PFSK-1 (cell line): ENCODE data around the gene ZNF366.

Experiments used
- POLR2AphosphoS5 ChIP-seq: IDR thresholded peaks from 2 replicates; pipeline ENCODE4 v1.6.1; 2012; ENCODE audit warnings: low read depth, mild to moderate bottlenecking, control low read depth, low read length, moderate library complexity
- SIN3A ChIP-seq: IDR thresholded peaks from 2 replicates; pipeline ENCODE4 v1.6.1; 2012; ENCODE audit warnings: mild to moderate bottlenecking, low read length, moderate library complexity, borderline replicate concordance; ENCODE audit not compliant: insufficient read depth
- TAF1 ChIP-seq: IDR thresholded peaks from 2 replicates; pipeline ENCODE4 v1.6.1; 2012; ENCODE audit warnings: low read length, control low read depth, borderline replicate concordance; ENCODE audit not compliant: insufficient read depth
- TF ChIP-seq, protein P1 (sequence below), 2 experiments: IDR thresholded peaks; 2 replicates each; pipeline versions ENCODE4 v1.6.1 to v1.8.0; 2011 to 2012; ENCODE audit warnings: low read depth in 2 of 2, low read length in 2 of 2, control low read depth in 1 of 2, inconsistent platforms in 1 of 2, mild to moderate bottlenecking in 1 of 2, moderate library complexity in 1 of 2; ENCODE audit not compliant: insufficient read depth in 1 of 2

- TF ChIP-seq SIN3A = no peak
- no peak for TF ChIP-seq POLR2AphosphoS5
- no peak for TF ChIP-seq TAF1
- TF ChIP-seq, protein P1, sequence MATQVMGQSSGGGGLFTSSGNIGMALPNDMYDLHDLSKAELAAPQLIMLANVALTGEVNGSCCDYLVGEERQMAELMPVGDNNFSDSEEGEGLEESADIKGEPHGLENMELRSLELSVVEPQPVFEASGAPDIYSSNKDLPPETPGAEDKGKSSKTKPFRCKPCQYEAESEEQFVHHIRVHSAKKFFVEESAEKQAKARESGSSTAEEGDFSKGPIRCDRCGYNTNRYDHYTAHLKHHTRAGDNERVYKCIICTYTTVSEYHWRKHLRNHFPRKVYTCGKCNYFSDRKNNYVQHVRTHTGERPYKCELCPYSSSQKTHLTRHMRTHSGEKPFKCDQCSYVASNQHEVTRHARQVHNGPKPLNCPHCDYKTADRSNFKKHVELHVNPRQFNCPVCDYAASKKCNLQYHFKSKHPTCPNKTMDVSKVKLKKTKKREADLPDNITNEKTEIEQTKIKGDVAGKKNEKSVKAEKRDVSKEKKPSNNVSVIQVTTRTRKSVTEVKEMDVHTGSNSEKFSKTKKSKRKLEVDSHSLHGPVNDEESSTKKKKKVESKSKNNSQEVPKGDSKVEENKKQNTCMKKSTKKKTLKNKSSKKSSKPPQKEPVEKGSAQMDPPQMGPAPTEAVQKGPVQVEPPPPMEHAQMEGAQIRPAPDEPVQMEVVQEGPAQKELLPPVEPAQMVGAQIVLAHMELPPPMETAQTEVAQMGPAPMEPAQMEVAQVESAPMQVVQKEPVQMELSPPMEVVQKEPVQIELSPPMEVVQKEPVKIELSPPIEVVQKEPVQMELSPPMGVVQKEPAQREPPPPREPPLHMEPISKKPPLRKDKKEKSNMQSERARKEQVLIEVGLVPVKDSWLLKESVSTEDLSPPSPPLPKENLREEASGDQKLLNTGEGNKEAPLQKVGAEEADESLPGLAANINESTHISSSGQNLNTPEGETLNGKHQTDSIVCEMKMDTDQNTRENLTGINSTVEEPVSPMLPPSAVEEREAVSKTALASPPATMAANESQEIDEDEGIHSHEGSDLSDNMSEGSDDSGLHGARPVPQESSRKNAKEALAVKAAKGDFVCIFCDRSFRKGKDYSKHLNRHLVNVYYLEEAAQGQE (IDR thresholded peaks at IDR 0.05; ENCODE audit: insufficient read depth in 1 of 2, low read depth in 2 of 2, low read length in 2 of 2) = no peak
Observed at GRCh38 chr5:72410688-72411295, 96.4 kb downstream of the ZNF366 start.
